Osteocyte (in vitro differentiated cells): ENCODE results near the gene ADAM8. TPM values are rescaled to one million over a fixed set of nuclear protein-coding genes. Genes with fewer than 3 reads are reported as not detected.
"Not testable (repeated sequence)": the region's sequence is repeated elsewhere in the genome, so short reads cannot be mapped to it uniquely, and the experiment has no call there.

ENCODE experiments used
- DNase-seq: peaks from one replicate; pipeline ENCODE4 v3.0.0; 2021; ENCODE audit warnings: mixed read lengths; ENCODE audit not compliant: unreplicated experiment; ENCODE audit errors: extremely low spot score
- H3K27ac Mint-ChIP-seq: one replicate; pipeline ENCODE4 v1.8.0; 2021; ENCODE audit warnings: mild to moderate bottlenecking, mixed read lengths; ENCODE audit not compliant: unreplicated experiment
- H3K27me3 Mint-ChIP-seq: one replicate; pipeline ENCODE4 v1.8.0; 2021; ENCODE audit warnings: mixed read lengths; ENCODE audit not compliant: unreplicated experiment
- H3K36me3 Mint-ChIP-seq: one replicate; pipeline ENCODE4 v1.8.0; 2021; ENCODE audit warnings: mixed read lengths; ENCODE audit not compliant: unreplicated experiment
- H3K4me1 Mint-ChIP-seq: one replicate; pipeline ENCODE4 v1.8.0; 2021; ENCODE audit warnings: mixed read lengths; ENCODE audit not compliant: unreplicated experiment
- H3K4me3 Mint-ChIP-seq: one replicate; pipeline ENCODE4 v1.8.0; 2021; ENCODE audit warnings: mild to moderate bottlenecking, moderate library complexity, mixed read lengths; ENCODE audit not compliant: unreplicated experiment
- H3K9me3 Mint-ChIP-seq: one replicate; pipeline ENCODE4 v1.8.0; 2021; ENCODE audit warnings: mixed read lengths; ENCODE audit not compliant: unreplicated experiment
- total RNA-seq: library from RNA; stranded (reverse); gene quantifications from 2 replicates; pipeline ENCODE4 v1.2.1, GENCODE V29; 2021
- TF ChIP-seq, protein P1 (sequence below): fragments of 200-600 bp; sonication (generic); IDR thresholded peaks from 2 replicates; pipeline ENCODE4 v1.5.0; 2021; ENCODE audit warnings: antibody characterized with exemption, mild to moderate bottlenecking, moderate library complexity

ADAM8 gene
- total RNA-seq, 1 donor from 2014 or later = 2.9 TPM

- Mint-ChIP-seq H3K36me3 (no peaks in the 10 kb centered on the region), H3K27ac (no peak overlapping the region), H3K4me1 (peaks cover 12% of the 10 kb centered on the region), H3K27me3 (peaks cover 38% of the 10 kb centered on the region), H3K9me3 (no peaks in the 10 kb centered on the region), H3K4me3 (no peak overlapping the region)
- TF ChIP-seq, protein P1, sequence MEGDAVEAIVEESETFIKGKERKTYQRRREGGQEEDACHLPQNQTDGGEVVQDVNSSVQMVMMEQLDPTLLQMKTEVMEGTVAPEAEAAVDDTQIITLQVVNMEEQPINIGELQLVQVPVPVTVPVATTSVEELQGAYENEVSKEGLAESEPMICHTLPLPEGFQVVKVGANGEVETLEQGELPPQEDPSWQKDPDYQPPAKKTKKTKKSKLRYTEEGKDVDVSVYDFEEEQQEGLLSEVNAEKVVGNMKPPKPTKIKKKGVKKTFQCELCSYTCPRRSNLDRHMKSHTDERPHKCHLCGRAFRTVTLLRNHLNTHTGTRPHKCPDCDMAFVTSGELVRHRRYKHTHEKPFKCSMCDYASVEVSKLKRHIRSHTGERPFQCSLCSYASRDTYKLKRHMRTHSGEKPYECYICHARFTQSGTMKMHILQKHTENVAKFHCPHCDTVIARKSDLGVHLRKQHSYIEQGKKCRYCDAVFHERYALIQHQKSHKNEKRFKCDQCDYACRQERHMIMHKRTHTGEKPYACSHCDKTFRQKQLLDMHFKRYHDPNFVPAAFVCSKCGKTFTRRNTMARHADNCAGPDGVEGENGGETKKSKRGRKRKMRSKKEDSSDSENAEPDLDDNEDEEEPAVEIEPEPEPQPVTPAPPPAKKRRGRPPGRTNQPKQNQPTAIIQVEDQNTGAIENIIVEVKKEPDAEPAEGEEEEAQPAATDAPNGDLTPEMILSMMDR = no peak
- no peak for DNase-seq
Measured at GRCh38 chr10:133227256-133227655, 49.4 kb downstream of the ADAM8 start.

GRCh38 chr10:133226251-133226808, 50.3 kb downstream of the ADAM8 start:
- H3K27ac Mint-ChIP-seq = no peak overlapping the region
- TF ChIP-seq, protein P1 = no peak

DNA sequence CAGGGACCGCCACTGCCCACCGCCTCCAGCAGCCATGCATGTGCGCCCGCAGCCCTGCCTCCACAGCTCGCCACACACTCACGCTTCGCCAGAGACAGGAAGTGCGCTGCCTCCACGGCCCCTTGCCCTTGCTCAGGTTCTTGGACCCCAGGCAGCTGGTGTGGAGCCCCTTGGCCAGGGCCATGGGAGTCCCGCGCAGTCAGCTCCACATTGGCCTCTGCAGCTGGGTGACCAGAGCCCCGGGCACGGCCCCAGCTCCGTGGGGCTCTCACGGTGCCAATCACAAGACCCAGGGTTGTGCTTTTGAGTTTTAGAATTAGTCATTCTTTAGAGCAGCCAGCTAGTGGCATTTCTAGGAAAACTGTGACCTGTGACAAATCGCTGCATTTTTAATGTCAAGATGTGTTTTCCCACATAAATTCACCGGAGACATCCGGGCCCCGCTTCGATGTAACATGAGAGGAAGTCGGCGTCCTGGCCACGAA, 50.9 kb downstream of the ADAM8 start:
- TF ChIP-seq, protein P1 = no peak
- Mint-ChIP-seq H3K4me3 (no peak overlapping the region), H3K4me1 (peaks cover 8% of the 10 kb centered on the region), H3K27ac (no peak overlapping the region), H3K36me3 (no peaks in the 10 kb centered on the region), H3K9me3 (no peaks in the 10 kb centered on the region), H3K27me3 (peaks cover 34% of the 10 kb centered on the region)
- DNase-seq = no peak

More at GRCh38 chr10:133226251-133226808, 50.3 kb downstream of the ADAM8 start:
- no peak for DNase-seq
- no peaks in the 10 kb centered on the region for H3K9me3 Mint-ChIP-seq
- no peaks in the 10 kb centered on the region for H3K36me3 Mint-ChIP-seq
- peaks cover 30% of the 10 kb centered on the region for H3K27me3 Mint-ChIP-seq
- H3K4me3 Mint-ChIP-seq = no peak overlapping the region
- H3K4me1 Mint-ChIP-seq = peaks cover 8% of the 10 kb centered on the region

DNA sequence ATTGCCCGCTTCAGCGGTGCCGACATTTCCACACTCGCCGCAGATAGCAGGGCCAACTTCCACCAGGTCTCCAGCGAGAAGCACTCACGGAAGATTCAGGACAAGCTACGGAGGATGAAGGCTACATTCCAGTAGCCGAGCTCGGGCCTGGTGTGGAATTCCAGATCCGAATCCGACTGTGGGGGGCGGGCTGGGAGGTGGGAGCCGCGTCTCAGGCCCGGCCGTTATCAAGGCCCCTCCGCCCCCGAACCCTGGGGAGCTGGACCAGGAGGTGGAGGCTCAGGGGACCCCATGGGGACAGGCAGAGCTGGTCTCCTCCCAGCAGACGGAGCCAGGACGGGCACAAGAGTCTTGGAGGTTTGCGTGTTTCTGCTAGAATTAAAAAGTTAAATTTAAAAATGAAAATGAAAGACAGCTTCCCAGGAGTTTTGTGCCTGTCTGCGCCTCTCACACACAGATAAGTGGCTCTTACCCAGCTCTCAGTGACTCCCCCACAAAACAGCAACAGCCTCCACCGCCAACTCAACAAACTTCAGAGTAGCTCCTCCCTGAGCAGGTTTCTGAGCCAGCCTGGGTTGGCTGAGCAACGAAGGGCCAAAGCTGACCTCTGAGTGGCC, 51.8 kb downstream of the ADAM8 start:
- Mint-ChIP-seq H3K27me3 (peaks cover 34% of the 10 kb centered on the region), H3K4me1 (peaks cover 8% of the 10 kb centered on the region), H3K27ac (no peak overlapping the region), H3K9me3 (no peaks in the 10 kb centered on the region), H3K4me3 (no peak overlapping the region), H3K36me3 (no peaks in the 10 kb centered on the region)
- TF ChIP-seq, protein P1 = no peak
- DNase-seq = no peak

DNA sequence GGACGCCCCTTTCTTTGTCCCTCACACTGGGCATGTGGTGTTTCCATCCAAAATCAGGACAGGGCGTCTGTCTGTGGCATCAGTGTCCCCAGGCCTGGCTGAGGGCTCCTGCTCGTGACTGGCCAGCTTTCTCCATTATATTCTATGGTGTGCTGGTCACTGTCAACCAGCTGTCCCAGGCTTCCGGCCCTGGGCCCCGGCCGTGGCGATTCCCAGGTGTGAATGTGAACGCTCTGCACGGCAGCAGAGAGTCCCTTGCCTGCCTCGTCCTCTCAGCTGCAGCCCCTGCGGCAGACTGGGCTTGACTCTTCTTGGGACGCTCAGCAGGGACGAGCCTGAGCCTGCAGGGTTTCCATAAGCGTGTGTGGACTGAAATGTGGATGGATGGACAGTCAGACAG, 52.6 kb downstream of the ADAM8 start:
- TF ChIP-seq, protein P1 = no peak
- peaks cover 28% of the 10 kb centered on the region for H3K27me3 Mint-ChIP-seq
- peaks cover 4% of the 10 kb centered on the region for H3K4me1 Mint-ChIP-seq
- no peaks in the 10 kb centered on the region for H3K36me3 Mint-ChIP-seq
- H3K9me3 Mint-ChIP-seq = no peaks in the 10 kb centered on the region
- no peak overlapping the region for H3K4me3 Mint-ChIP-seq
- DNase-seq = no peak
- H3K27ac Mint-ChIP-seq = no peak overlapping the region

- not testable (repeated sequence) for H3K4me1 Mint-ChIP-seq, H3K9me3 Mint-ChIP-seq, DNase-seq, H3K27ac Mint-ChIP-seq, H3K4me3 Mint-ChIP-seq, H3K36me3 Mint-ChIP-seq
- peaks cover 11% of the 10 kb centered on the region for H3K27me3 Mint-ChIP-seq
Measured at GRCh38 chr10:133221756-133222155, 54.9 kb downstream of the ADAM8 start.
